Adrenal gland (tissue), 12 donors: ENCODE data around the gene BACH2. TPM values are rescaled to one million over a fixed set of nuclear protein-coding genes. Genes with fewer than 3 reads are reported as not detected.

ENCODE experiments used
- DNase-seq, 7 donors: peaks; one replicate each; pipeline ENCODE4 v3.0.0-alpha.2; 2019 to 2020
- H3K27ac ChIP-seq, 5 donors: fragments of 200-600 bp; sonication (generic) in 4 of 5; 1 replicate in 3 of 5; 2 replicates in 2 of 5; pipeline versions ENCODE4 v1.5.1 to v1.8.0; 2016 to 2020; ENCODE audit warnings: mild to moderate bottlenecking in 1 of 5
- H3K27me3 ChIP-seq: fragments of 200-600 bp; 2 replicates; pipeline ENCODE4 v1.8.0; 2021
- H3K36me3 ChIP-seq, 2 donors: fragments of 200-600 bp; replicated peaks in 1 of 2; 1 replicate in 1 of 2; 2 replicates in 1 of 2; pipeline versions ENCODE4 v1.5.1 to v1.8.0; 2018 to 2022
- H3K4me1 ChIP-seq, 2 donors: fragments of 200-600 bp; replicated peaks in 1 of 2; 1 replicate in 1 of 2; 2 replicates in 1 of 2; pipeline versions ENCODE4 v1.5.1 to v1.8.0; 2018 to 2021
- H3K4me3 ChIP-seq, 4 donors: fragments of 200-600 bp; sonication (generic) in 3 of 4; one replicate each; pipeline ENCODE4 v1.5.1; 2016 to 2018
- H3K9me3 ChIP-seq, 3 donors: fragments of 200-600 bp; sonication (generic) in 1 of 3; replicated peaks in 1 of 3; 1 replicate in 2 of 3; 2 replicates in 1 of 3; pipeline versions ENCODE4 v1.5.1 to v1.8.0; 2016 to 2021
- POLR2A ChIP-seq, 2 donors: fragments of 450-650 bp; IDR thresholded peaks; one replicate each; pipeline ENCODE4 v1.6.1; 2017; ENCODE audit warnings: antibody characterized with exemption in 2 of 2, mild to moderate bottlenecking in 2 of 2, moderate library complexity in 1 of 2
- WGBS, 4 donors: extraction: QIAGEN DNeasy Blood & Tissue Kit in 2 of 4; methylation state at CpG; one replicate each; pipeline versions ENCODE4 v1.1.5 to v1.1.7; 2013 to 2017; 5-methylcytosine and 5-hydroxymethylcytosine counted together
- intact Hi-C, 2 donors: fragments of 100-400 bp; cut with DNase I; formaldehyde crosslinking; loops; one replicate each; pipeline versions ENCODE4 v1.14.1 to v1.15.0; 2022 to 2023
- polyA plus RNA-seq, 3 donors: library from polyadenylated mRNA; stranded (reverse); fragments of 200-250 nt in 2 of 3; fragments of 350-450 nt in 1 of 3; fragmentation: Illumina TruSeq in 1 of 3; extraction: RNeasy Lipid Tissue Mini Kit (QIAGEN cat#74804) in 1 of 3; gene quantifications; one replicate each; pipeline ENCODE4 v1.2.3, GENCODE V29; 2013 to 2014
- total RNA-seq, 9 donors: library from RNA; depleted of rRNA in 4 of 9; stranded (reverse); fragments of >200 nt in 4 of 9; fragments of 120-200 nt in 1 of 9; fragmentation: NEBNext Ultra II Directional in 1 of 9; extraction: Animal tissue kit (Norgen Biotek cat#: 25700) in 1 of 9; gene quantifications; one replicate each; pipeline versions ENCODE4 v1.1.0 to v1.2.4, GENCODE V29; 2013 to 2023
- TF ChIP-seq, protein P1 (sequence below), 6 experiments: fragments of 450-650 bp in 4 of 6; fragments of 200-600 bp in 2 of 6; sonication (generic) in 1 of 6; IDR thresholded peaks; 1 replicate in 5 of 6; 2 replicates in 1 of 6; pipeline versions ENCODE4 v1.5.1 to v1.8.0; 2016 to 2021; ENCODE audit warnings: antibody characterized with exemption in 6 of 6, mild to moderate bottlenecking in 2 of 6, moderate library complexity in 1 of 6
- donor health status: healthy with polysubstance abuse.
- donor health status: Bipolar disorder and iron deficiency.
- donor health status: DM: yes; HTN: yes; CAD: no.
- donor health status: DM: no; HTN: no; CAD: no.
- donor health status: DM: no; HTN: no; CAD: no.
- donor health status: DM: yes; HTN: yes; CAD: no.

Gene BACH2
- total and polyA plus RNA-seq, 12 donors, result 0.08 to 2.9 (median 0.83) TPM

DNA sequence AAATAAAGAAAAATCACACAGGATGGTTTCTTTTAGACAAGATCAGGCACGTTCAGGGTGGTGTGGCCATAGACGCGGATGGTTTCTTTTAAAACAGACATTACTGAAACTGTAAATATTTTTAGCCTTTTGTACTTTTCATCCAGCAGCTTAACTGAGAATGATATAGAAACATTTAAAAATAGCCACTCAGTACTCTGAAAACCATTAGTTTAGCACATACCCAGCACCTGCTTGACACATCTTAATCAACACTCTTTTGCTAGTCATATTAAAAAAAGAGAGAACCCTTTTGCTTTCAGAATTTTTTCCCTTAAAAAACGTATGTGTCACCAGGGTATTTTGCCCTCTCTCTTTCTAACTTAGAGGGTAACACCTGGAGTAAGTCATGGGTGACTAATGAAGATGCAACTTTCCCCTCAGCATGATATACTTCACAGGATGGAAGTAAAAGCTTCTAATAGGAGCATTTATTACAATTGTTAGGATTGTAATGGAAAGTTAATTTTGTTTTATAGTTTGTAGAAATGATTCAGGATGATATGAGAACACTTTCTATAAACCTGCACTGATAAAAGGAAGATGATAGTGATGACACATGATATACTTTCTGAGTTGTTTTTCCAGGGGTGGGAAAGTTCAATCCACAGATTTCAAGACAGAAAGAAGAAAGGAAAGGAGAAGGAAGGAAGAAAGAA is 45.2 kb downstream of the BACH2 start:
- WGBS, 4 donors, result 82 to 89% (median 86%) methylated on average over 4 of the region's 4 CpGs
- Histone ChIP-seq H3K36me3 (no peaks in the 10 kb centered on the region), H3K4me1 (no peaks in the 10 kb centered on the region), H3K4me3 (no peak overlapping the region), H3K9me3 (no peaks in the 10 kb centered on the region), H3K27ac (no peak overlapping the region), H3K27me3 (no peaks in the 10 kb centered on the region)
- no peak for DNase-seq
- intact Hi-C loops, result no loop called here
- TF ChIP-seq POLR2A (IDR thresholded peaks at IDR 0.05), result no peak
- TF ChIP-seq, protein P1, sequence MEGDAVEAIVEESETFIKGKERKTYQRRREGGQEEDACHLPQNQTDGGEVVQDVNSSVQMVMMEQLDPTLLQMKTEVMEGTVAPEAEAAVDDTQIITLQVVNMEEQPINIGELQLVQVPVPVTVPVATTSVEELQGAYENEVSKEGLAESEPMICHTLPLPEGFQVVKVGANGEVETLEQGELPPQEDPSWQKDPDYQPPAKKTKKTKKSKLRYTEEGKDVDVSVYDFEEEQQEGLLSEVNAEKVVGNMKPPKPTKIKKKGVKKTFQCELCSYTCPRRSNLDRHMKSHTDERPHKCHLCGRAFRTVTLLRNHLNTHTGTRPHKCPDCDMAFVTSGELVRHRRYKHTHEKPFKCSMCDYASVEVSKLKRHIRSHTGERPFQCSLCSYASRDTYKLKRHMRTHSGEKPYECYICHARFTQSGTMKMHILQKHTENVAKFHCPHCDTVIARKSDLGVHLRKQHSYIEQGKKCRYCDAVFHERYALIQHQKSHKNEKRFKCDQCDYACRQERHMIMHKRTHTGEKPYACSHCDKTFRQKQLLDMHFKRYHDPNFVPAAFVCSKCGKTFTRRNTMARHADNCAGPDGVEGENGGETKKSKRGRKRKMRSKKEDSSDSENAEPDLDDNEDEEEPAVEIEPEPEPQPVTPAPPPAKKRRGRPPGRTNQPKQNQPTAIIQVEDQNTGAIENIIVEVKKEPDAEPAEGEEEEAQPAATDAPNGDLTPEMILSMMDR (IDR thresholded peaks at IDR 0.05), result no peak

DNA sequence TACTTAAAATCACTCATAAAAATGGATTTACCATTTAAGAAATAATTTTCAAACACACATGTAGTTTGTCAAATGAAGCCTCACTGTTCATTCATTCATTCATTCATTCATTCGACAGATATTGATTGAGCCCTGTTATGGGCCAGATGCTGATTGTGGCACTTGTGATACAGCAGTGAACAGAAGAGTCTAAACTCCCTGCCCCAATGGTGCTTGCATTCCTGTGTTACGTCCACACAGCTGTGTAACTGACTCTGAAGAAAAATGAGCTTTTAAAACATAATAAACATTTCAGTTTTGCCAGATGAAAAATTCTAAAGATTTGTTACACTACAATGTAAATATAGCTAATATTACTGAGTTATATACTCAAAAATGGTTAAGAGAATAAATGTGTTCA is 46.2 kb downstream of the BACH2 start:
- no peaks in the 10 kb centered on the region for H3K36me3 ChIP-seq
- intact Hi-C loops, result no loop called here
- no peaks in the 10 kb centered on the region for H3K4me1 ChIP-seq
- 83 to 95% (median 86%) methylated on average over 2 of the region's 2 CpGs for WGBS, 4 donors
- no peak for DNase-seq
- H3K9me3 ChIP-seq, result no peaks in the 10 kb centered on the region
- no peak overlapping the region for H3K4me3 ChIP-seq
- no peak for TF ChIP-seq POLR2A (IDR thresholded peaks at IDR 0.05)
- TF ChIP-seq, protein P1 (IDR thresholded peaks at IDR 0.05), result no peak
- H3K27me3 ChIP-seq, result no peaks in the 10 kb centered on the region
- no peak overlapping the region for H3K27ac ChIP-seq

DNA sequence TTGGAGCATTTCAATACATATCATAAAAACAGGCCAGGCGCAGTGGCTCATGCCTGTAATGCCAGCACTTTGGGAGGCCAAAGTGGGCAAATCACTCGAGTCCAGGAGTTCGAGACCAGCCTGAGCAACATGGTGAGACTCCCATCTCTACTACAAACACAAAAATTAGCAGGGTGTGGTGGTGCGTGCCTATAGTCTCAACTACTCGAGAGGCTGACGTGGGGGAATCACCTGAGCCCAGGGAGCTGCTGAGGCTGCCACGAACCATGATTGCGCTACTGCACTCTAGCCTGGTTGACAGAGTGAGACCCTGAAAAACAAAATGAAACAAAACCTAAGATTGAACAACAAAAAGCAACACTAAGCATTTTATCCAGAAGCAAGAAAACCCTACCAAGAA is 47.2 kb downstream of the BACH2 start:
- no peak overlapping the region for H3K4me3 ChIP-seq
- H3K4me1 ChIP-seq, result no peaks in the 10 kb centered on the region
- no peak overlapping the region for H3K27ac ChIP-seq
- DNase-seq, result no peak
- no peaks in the 10 kb centered on the region for H3K27me3 ChIP-seq
- TF ChIP-seq POLR2A (IDR thresholded peaks at IDR 0.05), result no peak
- TF ChIP-seq, protein P1 (IDR thresholded peaks at IDR 0.05), result no peak
- H3K36me3 ChIP-seq, result no peaks in the 10 kb centered on the region
- no peaks in the 10 kb centered on the region for H3K9me3 ChIP-seq
- intact Hi-C loops, result no loop called here
- 96 to 97% (median 96%) methylated on average over 8 of the region's 8 CpGs for WGBS, 4 donors

DNA sequence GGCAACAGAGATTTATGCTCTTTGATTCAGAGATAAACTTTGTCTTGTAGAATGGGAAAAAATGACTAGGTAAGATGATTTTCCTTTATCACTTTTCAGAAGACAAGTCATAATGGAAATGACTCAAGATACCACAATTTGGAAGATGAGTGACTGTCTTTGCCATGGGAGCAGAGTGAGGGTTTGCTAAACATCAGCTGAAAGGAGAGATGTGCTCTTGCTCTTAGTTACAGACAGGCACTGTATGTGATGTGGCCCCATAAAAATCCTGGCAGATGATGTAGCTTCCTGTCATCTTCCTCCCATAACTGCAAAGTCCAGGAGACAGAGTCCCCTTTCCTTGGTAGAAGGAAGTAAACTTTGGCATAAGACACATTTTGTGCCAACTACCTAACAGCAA is 47.6 kb downstream of the BACH2 start:
- no peak for TF ChIP-seq POLR2A (IDR thresholded peaks at IDR 0.05)
- TF ChIP-seq, protein P1 (IDR thresholded peaks at IDR 0.05), result no peak
- no peaks in the 10 kb centered on the region for H3K4me1 ChIP-seq
- H3K9me3 ChIP-seq, result no peaks in the 10 kb centered on the region
- H3K27me3 ChIP-seq, result no peaks in the 10 kb centered on the region
- no peak overlapping the region for H3K27ac ChIP-seq
- intact Hi-C loops, result no loop called here
- DNase-seq, result no peak
- H3K4me3 ChIP-seq, result no peak overlapping the region
- H3K36me3 ChIP-seq, result no peaks in the 10 kb centered on the region
